DMS 273 (cell line): Measurements from ENCODE around the gene CYP2R1.

ENCODE experiments used
- DNase-seq: peaks from one replicate; lab custom pipeline; 2025; ENCODE audit not compliant: unreplicated experiment; lab: John Stamatoyannopoulos, UW

Gene CYP2R1

GRCh38 chr11:14892036-14892556 is at the start of gene CYP2R1:
Gene CYP2R1, minus strand, starts transcription at chr11:14892231. Its CDS starts 26 bp downstream, at chr11:14892205.
- peak; percentile 95 for DNase-seq

- DNase-seq = no peak
Measured at GRCh38 chr11:14938936-14939335, 46.9 kb upstream of the CYP2R1 start.

GRCh38 chr11:14934641-14935351 is 42.8 kb upstream of the CYP2R1 start:
- no peak for DNase-seq

GRCh38 chr11:14932447-14932846 is 40.4 kb upstream of the CYP2R1 start:
- DNase-seq = no peak

GRCh38 chr11:14930369-14930768 is 38.3 kb upstream of the CYP2R1 start:
- DNase-seq = no peak

GRCh38 chr11:14927146-14927545 is 35.1 kb upstream of the CYP2R1 start:
- no peak for DNase-seq

GRCh38 chr11:14924318-14924717 is 32.3 kb upstream of the CYP2R1 start:
- no peak for DNase-seq

- DNase-seq = no peak
Measured at GRCh38 chr11:14916403-14916802, 24.4 kb upstream of the CYP2R1 start.

- no peak for DNase-seq
Measured at GRCh38 chr11:14914536-14914935, 22.5 kb upstream of the CYP2R1 start.

- DNase-seq = peak; percentile 58
Measured at GRCh38 chr11:14908214-14908880, 16.3 kb upstream of the CYP2R1 start.

- DNase-seq = peak; percentile 83
Measured at GRCh38 chr11:14907411-14908213, 15.6 kb upstream of the CYP2R1 start.

GRCh38 chr11:14906993-14907392 is 15.0 kb upstream of the CYP2R1 start:
- DNase-seq = no peak

GRCh38 chr11:14906578-14906977 is 14.5 kb upstream of the CYP2R1 start:
- no peak for DNase-seq

GRCh38 chr11:14905104-14906033 is 13.3 kb upstream of the CYP2R1 start:
- DNase-seq = no peak

- no peak for DNase-seq
Measured at GRCh38 chr11:14904745-14905103, 12.7 kb upstream of the CYP2R1 start.

GRCh38 chr11:14902650-14903350 is 10.8 kb upstream of the CYP2R1 start:
- no peak for DNase-seq

- DNase-seq = no peak
Measured at GRCh38 chr11:14898906-14899305, 6.9 kb upstream of the CYP2R1 start.

GRCh38 chr11:14898355-14898754 is 6.3 kb upstream of the CYP2R1 start:
- DNase-seq = no peak

GRCh38 chr11:14894657-14895598 is 2.9 kb upstream of the CYP2R1 start:
- no peak for DNase-seq
